Measurements from ENCODE around the gene EML4. TPM values are rescaled to one million over a fixed set of nuclear protein-coding genes. Genes with fewer than 3 reads are reported as not detected.
"Not testable (repeated sequence)": the region's sequence is repeated elsewhere in the genome, so short reads cannot be mapped to it uniquely, and the experiment has no call there.

Gene EML4, protein sequence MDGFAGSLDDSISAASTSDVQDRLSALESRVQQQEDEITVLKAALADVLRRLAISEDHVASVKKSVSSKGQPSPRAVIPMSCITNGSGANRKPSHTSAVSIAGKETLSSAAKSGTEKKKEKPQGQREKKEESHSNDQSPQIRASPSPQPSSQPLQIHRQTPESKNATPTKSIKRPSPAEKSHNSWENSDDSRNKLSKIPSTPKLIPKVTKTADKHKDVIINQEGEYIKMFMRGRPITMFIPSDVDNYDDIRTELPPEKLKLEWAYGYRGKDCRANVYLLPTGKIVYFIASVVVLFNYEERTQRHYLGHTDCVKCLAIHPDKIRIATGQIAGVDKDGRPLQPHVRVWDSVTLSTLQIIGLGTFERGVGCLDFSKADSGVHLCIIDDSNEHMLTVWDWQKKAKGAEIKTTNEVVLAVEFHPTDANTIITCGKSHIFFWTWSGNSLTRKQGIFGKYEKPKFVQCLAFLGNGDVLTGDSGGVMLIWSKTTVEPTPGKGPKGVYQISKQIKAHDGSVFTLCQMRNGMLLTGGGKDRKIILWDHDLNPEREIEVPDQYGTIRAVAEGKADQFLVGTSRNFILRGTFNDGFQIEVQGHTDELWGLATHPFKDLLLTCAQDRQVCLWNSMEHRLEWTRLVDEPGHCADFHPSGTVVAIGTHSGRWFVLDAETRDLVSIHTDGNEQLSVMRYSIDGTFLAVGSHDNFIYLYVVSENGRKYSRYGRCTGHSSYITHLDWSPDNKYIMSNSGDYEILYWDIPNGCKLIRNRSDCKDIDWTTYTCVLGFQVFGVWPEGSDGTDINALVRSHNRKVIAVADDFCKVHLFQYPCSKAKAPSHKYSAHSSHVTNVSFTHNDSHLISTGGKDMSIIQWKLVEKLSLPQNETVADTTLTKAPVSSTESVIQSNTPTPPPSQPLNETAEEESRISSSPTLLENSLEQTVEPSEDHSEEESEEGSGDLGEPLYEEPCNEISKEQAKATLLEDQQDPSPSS
- 142 TPM for polyA plus RNA-seq (ENCODE audit: insufficient read length)
- long read RNA-seq, donor 1, full-length matches to known transcripts, result 24 of 79 reads
- long read RNA-seq, donor 1, partial matches to known transcripts, result 55 of 79 reads
- long read RNA-seq, donor 1, other reads (novel, unspliced or antisense), result 0 of 79 reads
- long read RNA-seq, donor 2, full-length matches to known transcripts, result 9 of 85 reads
- long read RNA-seq, donor 2, partial matches to known transcripts, result 76 of 85 reads
- long read RNA-seq, donor 2, other reads (novel, unspliced or antisense), result 0 of 85 reads
- long read RNA-seq, donor 3, full-length matches to known transcripts, result 17 of 26 reads
- long read RNA-seq, donor 3, partial matches to known transcripts, result 9 of 26 reads
- long read RNA-seq, donor 3, other reads (novel, unspliced or antisense), result 0 of 26 reads
- long read RNA-seq, donor 4, partial matches to known transcripts, result 0 of 2 reads
- long read RNA-seq, donor 4, other reads (novel, unspliced or antisense), result 0 of 2 reads
- long read RNA-seq, donor 5, full-length matches to known transcripts, result 13 of 77 reads
- long read RNA-seq, donor 5, partial matches to known transcripts, result 64 of 77 reads
- long read RNA-seq, donor 5, other reads (novel, unspliced or antisense), result 0 of 77 reads
- long read RNA-seq, donor 6, full-length matches to known transcripts, result 17 of 33 reads
- long read RNA-seq, donor 6, partial matches to known transcripts, result 16 of 33 reads
- long read RNA-seq, donor 6, other reads (novel, unspliced or antisense), result 0 of 33 reads
- long read RNA-seq, donor 7, full-length matches to known transcripts, result 20 of 64 reads
- long read RNA-seq, donor 7, partial matches to known transcripts, result 44 of 64 reads
- long read RNA-seq, donor 7, other reads (novel, unspliced or antisense), result 0 of 64 reads
- long read RNA-seq, donor 8, full-length matches to known transcripts, result 4 of 4 reads
- long read RNA-seq, donor 8, partial matches to known transcripts, result 0 of 4 reads
- long read RNA-seq, donor 8, other reads (novel, unspliced or antisense), result 0 of 4 reads

DNA sequence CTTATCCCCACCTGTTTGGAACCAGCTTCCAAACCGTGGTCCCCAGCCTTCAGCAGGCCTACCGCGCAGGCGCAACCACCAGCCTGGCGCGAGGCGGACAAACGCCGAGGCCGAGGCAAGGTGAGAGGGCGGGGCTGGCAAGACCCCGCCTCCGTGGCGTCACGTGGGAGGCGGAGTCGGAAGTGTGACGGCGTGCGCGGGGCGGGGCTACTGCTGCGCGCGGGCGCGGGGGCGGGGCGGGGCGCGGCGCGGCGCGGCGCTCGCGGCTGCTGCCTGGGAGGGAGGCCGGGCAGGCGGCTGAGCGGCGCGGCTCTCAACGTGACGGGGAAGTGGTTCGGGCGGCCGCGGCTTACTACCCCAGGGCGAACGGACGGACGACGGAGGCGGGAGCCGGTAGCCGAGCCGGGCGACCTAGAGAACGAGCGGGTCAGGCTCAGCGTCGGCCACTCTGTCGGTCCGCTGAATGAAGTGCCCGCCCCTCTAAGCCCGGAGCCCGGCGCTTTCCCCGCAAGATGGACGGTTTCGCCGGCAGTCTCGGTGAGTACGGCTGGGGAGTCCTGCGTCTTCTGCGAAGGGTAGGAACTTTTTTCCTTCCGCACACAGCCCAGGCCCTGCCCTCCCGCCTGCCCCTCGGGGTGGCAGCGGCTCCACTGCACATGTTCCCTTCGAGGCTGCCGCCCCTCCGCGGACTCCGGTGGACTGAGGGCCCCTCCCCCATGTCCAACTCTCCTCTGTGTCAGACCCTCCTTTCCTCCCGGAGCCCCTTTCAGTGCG is at the start of gene EML4:
Gene EML4 (plus strand): TSS at position 254 of the 774 bp plus-strand sequence. CDS start 259 bp downstream, at position 513.
- DNase-seq, result peak; percentile 91

GRCh38 chr2:42123426-42123825 is 45.7 kb upstream of the EML4 start:
- no peak for DNase-seq

DNA sequence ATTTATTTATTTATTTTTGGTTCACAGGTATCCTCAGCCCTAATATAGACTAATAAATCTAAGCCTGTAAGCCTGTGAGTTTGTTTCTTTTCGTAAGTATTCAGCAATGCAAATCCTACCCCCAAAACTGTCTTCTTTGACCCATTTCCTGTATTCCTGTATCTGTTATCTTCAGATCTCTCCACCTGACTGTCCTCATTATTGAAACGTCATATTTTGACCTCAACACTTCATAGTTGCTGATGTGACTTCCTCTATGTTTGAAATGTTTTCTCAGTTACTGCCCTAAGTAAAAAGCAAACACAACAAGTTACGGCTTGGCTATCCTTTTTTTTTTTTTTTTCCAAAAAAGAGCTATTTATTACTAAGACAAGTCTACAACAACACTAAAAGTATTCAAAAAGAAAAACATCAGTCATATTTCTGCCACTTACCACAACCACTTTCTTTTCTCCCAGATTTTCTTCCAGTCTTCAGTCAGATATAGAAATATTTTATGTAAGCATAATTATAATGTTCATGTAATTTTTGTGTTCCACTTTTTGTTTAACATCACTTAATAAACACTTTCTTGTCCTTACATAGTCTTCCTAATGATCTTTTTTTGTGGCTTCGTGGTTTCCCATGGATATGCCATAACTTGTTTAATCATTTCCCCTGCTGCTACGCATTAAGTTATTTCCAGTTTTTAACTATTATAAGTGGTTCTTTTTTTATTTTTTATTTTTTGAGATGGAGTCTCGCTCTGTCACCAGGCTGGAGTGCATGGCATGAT is 45.0 kb upstream of the EML4 start:
- no peak for DNase-seq

DNA sequence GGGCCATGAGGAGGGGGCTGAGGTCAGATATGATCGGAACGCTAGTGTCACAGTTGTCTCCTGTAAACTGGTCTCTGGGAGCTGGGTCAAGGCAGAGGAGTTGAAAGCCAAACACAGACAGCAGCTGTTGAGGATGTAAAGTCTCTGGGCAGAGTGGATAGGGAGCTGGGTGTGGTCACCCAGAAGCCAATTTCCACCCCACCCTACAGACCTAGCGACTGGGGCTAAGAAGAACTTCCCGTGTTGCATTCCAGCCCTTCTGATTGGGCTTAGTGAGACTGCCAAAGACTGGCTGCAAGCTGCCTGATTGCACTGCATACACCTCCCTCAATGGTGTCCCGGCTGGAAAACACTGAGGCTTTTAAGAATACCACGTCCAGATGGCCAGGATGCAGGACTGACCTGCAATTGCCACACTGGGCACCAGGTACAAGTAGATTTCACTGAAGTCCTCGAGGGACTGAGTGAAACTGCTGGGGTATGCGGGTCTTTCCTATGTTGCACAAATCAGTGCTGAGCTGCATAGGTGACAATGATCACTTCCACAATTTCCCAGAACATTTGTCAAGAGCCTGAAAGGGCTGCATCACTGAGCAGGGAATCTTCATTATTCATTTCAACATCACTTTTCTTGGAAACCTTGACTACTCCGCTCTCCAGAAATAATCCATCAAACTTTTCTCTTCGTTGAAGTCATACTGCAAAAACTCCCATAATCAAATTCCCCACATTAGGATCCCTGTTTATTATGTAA is 43.1 kb upstream of the EML4 start:
- no peak for DNase-seq

DNA sequence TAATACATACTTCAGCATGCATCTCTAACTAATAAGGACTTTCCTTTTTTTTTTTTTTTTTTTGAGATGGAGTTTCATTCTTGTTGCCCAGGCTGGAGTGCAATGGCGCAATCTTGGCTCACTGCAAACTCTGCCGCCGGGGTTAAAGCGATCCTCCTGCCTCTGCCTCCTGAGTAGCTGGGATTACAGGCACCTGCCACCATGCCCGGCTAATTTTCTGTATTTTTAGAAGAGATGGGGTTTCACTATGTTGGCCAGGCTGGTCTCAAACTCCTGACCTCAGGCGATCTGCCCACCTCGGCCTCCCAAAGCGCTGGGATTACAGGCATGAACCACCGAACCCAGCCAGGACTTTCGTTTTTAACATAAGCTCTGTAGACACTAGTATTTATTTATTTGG is 42.3 kb upstream of the EML4 start:
- DNase-seq, result not testable (repeated sequence)

- DNase-seq, result no peak
Measured at GRCh38 chr2:42127425-42128424, 41.4 kb upstream of the EML4 start.

DNA sequence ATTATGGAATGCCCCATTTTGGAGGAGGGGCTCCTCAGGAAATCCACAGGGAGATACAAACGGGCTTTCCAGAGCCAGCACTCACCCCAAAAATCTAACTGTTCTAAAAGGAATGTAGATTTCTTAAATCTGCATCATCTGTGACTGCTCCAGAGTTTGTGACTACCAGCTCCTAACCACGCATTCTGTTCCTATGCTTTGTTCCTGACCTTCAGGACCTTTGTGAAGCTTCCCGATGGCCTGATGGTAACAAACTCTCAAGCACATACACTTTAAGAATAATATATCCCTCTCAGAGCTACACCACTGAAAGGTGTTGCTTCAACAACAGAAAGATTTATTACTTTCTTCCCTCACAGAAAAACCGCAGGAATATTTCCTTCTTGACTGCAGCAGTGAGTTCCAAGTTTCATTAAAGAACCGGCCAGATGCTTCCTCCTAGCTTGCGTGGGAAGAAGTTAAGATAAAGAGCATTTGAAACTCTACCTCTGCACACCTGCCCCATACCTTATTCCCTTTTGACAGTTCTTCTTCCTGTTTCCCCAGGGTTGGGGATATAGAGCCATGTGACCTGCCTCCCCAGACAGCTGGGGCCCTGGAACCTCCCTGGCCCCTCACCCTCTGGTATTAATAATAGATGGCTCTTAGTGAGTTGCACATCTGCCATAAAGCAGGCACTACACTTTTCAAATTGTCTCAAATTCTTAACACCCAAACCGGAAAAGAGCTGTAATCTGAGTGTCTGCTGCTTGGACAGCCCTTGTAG is 40.2 kb upstream of the EML4 start:
- peak; percentile 64 for DNase-seq

GRCh38 chr2:42129487-42129852 is 39.7 kb upstream of the EML4 start:
- DNase-seq, result no peak

DNA sequence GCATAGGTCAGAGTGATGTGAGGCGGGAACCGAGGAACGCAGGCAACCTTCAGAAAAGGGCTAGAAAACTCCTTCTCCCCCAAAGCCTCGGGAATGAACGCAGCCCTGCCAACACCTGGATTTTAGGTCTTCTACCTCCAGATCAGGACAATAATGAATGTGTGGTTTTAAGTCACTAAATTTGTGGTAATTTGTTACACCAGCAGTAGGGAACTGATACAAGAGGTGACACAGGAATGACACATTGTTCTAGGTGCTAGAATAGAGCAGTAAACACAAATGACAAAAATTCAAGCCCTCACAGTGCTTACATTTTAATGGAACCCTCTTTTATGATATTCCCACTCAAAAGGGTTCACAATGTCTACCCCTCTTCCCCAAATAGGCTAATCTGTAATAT is 39.2 kb upstream of the EML4 start:
- DNase-seq, result no peak

DNA sequence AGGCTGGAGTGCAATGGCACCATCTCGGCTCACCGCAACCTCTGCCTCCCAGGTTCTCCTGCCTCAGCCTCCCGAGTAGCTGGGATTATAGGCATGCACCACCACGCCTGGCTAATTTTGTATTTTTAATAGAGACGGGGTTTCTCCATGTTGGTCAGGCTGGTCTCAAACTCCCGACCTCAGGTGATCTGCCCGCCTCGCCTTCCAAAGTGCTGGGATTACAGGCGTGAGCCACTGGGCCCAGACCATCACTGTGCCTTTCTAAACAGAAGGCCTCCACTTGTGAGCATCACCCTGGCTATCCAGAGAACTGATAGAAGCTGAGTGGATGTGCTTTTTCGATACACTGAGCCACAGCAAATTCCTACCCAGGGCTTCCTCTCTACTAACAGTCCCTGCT is 38.3 kb upstream of the EML4 start:
- not testable (repeated sequence) for DNase-seq

DNA sequence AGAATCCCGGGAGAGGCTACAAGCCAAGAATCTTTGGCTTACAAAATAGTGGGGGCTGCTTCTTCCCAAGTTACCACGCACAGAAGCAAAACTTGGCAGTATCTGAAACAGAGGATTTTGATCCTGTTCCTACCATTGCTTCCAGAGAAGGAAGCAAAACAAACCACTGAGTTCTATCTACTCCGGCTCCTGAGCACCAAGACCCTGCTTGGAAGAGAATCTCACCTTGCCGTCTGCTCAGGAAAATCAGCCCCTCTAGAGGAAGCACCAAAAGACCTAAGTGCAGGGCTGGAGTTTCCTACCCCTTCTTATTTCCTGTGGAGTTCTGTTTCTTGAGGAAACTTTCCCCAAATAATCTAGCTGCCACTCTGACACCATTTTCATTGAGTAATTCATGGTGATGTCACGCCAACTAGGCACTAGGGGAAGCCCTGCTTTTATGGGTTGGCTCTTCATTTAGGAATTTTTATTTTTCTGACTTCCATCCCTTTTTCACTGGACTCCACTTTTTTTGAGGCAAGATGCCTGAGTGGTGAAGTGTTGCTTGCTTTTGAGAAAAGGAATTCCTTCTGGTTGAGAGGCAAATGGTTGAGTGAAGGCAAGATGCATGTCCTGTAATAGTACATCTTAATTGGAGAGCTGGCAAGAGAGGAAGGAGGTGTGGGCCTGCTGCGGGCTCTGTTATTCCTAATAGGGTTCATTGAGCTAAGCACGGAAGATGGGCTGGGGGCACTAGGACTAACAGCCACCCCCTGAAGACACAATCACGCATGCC is 36.8 kb upstream of the EML4 start:
- no peak for DNase-seq

DNA sequence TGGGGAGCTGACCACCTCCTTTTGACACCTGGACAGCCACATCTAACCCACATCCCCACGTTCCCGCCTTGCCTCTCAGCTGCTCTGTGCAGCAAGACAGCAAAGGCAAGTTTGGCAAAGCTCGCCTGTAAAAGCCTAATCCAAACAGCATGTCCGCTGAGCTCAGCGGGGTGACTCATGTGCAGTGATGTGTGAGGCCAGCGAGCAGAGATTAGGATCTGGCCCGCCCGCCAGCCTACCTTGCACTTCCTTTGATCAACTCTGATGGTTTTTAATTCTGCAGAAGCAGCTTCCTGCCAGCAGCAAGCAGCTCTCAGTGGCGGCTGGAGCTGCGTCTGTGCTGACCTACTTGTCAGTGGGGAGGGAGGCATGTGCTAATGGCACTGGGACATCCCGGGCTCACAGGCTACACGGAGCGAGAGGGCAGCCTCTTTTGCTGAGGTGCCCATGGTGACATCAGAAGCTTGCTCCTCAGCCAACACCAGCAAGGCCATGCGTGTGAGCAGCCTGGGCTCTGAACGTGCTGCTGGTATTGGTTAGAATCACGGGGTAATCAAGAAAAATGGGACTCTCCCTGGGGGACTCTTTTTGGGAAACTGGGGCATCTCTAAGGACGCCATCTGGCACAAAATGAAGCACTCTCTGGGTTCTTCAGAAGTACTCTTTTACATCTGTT is 36.0 kb upstream of the EML4 start:
- peak; percentile 80 for DNase-seq

DNA sequence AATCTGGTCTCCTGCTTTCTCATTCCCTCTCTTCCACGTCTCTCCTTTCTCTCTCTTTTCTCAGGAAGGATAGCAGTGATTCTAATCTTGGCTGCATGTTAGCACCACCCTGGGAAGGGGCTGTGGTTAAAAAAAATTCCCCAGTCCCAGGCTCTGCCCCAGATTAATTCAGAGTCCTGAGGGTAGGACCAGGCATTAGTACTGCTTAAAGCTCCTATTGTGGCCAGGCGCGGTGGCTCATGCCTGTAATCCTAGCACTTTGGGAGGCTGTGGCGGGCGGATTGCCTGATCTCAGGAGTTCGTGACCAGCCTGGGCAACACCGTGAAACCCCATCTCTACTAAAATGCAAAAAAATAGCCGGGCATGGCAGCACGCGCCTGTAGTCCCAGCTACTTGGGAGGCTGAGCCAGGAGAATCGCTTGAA is 35.4 kb upstream of the EML4 start:
- DNase-seq, result no peak

- DNase-seq, result not testable (repeated sequence)
Measured at GRCh38 chr2:42134401-42134932, 34.7 kb upstream of the EML4 start.

Measured in left kidney (tissue), 8 donors.